Stimulated activated CD4-positive, alpha-beta T cell treated with anti-CD3 and anti-CD28 coated beads, Interleukin-1b, Interleukin-23, amount 100 ng/mL, for 4 hours (primary cell): ENCODE data around the gene MRRF.

Experiments used
- DNase-seq, 2 donors: peaks; one replicate each; pipeline ENCODE4 v3.0.0-alpha.2; 2020; ENCODE audit warnings: low read depth in 2 of 2

The MRRF gene

GRCh38 chr9:122228568-122229484 is 35.9 kb upstream of the MRRF start, which contains the start of gene LHX6:
TSS of gene LHX6 (minus strand) at chr9:122228957. CDS start at chr9:122228740, 217 bp downstream.
- DNase-seq = no peak

GRCh38 chr9:122229485-122229837 is 35.2 kb upstream of the MRRF start:
- no peak for DNase-seq

GRCh38 chr9:122232796-122233306 is 31.8 kb upstream of the MRRF start:
- no peak for DNase-seq

GRCh38 chr9:122234022-122234748 is 30.5 kb upstream of the MRRF start:
- DNase-seq = no peak

GRCh38 chr9:122236681-122237080 is 28.0 kb upstream of the MRRF start:
- DNase-seq = no peak

- DNase-seq = no peak
Observed at GRCh38 chr9:122239722-122240121, 25.0 kb upstream of the MRRF start.

- DNase-seq = no peak
Observed at GRCh38 chr9:122244349-122244748, 20.3 kb upstream of the MRRF start.

GRCh38 chr9:122246666-122247065 is 18.0 kb upstream of the MRRF start:
- no peak for DNase-seq

GRCh38 chr9:122248448-122248865 is 16.2 kb upstream of the MRRF start:
- no peak for DNase-seq

- DNase-seq = no peak
Observed at GRCh38 chr9:122251351-122251750, 13.3 kb upstream of the MRRF start.

- no peak for DNase-seq
Observed at GRCh38 chr9:122252796-122253195, 11.9 kb upstream of the MRRF start.

GRCh38 chr9:122254761-122255160 is 9.9 kb upstream of the MRRF start:
- no peak for DNase-seq

GRCh38 chr9:122256206-122256605 is 8.5 kb upstream of the MRRF start:
- DNase-seq = no peak

- DNase-seq = no peak
Observed at GRCh38 chr9:122258886-122259415, 5.7 kb upstream of the MRRF start.

GRCh38 chr9:122261469-122261881 is 3.2 kb upstream of the MRRF start:
- no peak for DNase-seq

GRCh38 chr9:122262073-122262472 is 2.6 kb upstream of the MRRF start:
- DNase-seq = no peak

- DNase-seq = no peak
Observed at GRCh38 chr9:122263699-122264349, 858 bp upstream of the MRRF start.

GRCh38 chr9:122265149-122265915 is 650 bp downstream of the MRRF start:
- DNase-seq = no peak

GRCh38 chr9:122268041-122268814 is 3.5 kb downstream of the MRRF start:
- DNase-seq = no peak

GRCh38 chr9:122274055-122274454 is 9.4 kb downstream of the MRRF start:
- no peak for DNase-seq
